Kidney (tissue), 14 donors: ENCODE measurements around the gene CEBPG. TPM values are rescaled to one million over a fixed set of nuclear protein-coding genes. Genes with fewer than 3 reads are reported as not detected.

ENCODE experiments used
- DNase-seq, 5 donors: peaks; one replicate each; pipeline ENCODE4 v3.0.0-alpha.2; 2013 to 2020
- FAIRE-seq: peaks from 2 replicates; lab custom pipeline; 2012; peaks lifted over from hg19 to GRCh38; lab: Jason Lieb, UNC
- H3K27ac ChIP-seq, 2 donors: one replicate each; pipeline ENCODE4 v1.7.0; 2013; ENCODE audit warnings: low read depth in 2 of 2, low read length in 2 of 2, inconsistent platforms in 1 of 2
- H3K27me3 ChIP-seq: one replicate; pipeline ENCODE4 v1.7.1; 2013; ENCODE audit warnings: low read length, inconsistent platforms; ENCODE audit not compliant: control insufficient read depth, insufficient read depth
- H3K36me3 ChIP-seq, 3 donors: one replicate each; pipeline versions ENCODE4 v1.7.0 to v1.7.1; 2013; ENCODE audit warnings: low read length in 3 of 3, control low read depth in 1 of 3, inconsistent platforms in 1 of 3; ENCODE audit not compliant: insufficient read depth in 3 of 3, control insufficient read depth in 2 of 3
- H3K4me1 ChIP-seq, 3 donors: one replicate each; pipeline versions ENCODE4 v1.7.0 to v1.7.1; 2013; ENCODE audit warnings: low read length in 3 of 3, inconsistent platforms in 1 of 3, low read depth in 1 of 3; ENCODE audit not compliant: control insufficient read depth in 2 of 3, insufficient read depth in 2 of 3
- H3K4me3 ChIP-seq, 3 donors: one replicate each; pipeline versions ENCODE4 v1.7.0 to v1.8.1; 2013; ENCODE audit warnings: low read length in 3 of 3, control low read depth in 1 of 3, inconsistent platforms in 1 of 3
- H3K9ac ChIP-seq, 3 donors: one replicate each; pipeline versions ENCODE4 v1.7.0 to v1.7.1; 2013; ENCODE audit warnings: low read length in 3 of 3, control low read depth in 1 of 3, inconsistent platforms in 1 of 3
- H3K9me3 ChIP-seq, 3 donors: one replicate each; pipeline versions ENCODE4 v1.7.0 to v1.7.1; 2013; ENCODE audit warnings: low read length in 3 of 3, control low read depth in 1 of 3, inconsistent platforms in 1 of 3; ENCODE audit not compliant: control insufficient read depth in 2 of 3, insufficient read depth in 1 of 3
- CTCF ChIP-seq: IDR thresholded peaks from 3 replicates; pipeline ENCODE4 v1.5.1; 2012; ENCODE audit warnings: mild to moderate bottlenecking, moderate library complexity, borderline replicate concordance; ENCODE audit not compliant: insufficient read depth; ENCODE audit errors: extremely low read depth
- intact Hi-C: fragments of 100-400 bp; cut with DNase I; formaldehyde crosslinking; loops from one replicate; pipeline ENCODE4 v1.11.1; 2022
- polyA plus RNA-seq: library from polyadenylated mRNA; stranded (reverse); fragments of 350-450 nt; fragmentation: Illumina TruSeq; extraction: RNeasy Lipid Tissue Mini Kit (QIAGEN cat#74804); gene quantifications from one replicate; pipeline ENCODE4 v1.2.3, GENCODE V29; 2014; ENCODE audit warnings: low read depth, low replicate concordance; ENCODE audit not compliant: insufficient read depth
- total RNA-seq: library from RNA; stranded (reverse); fragmentation: NEBNext Ultra II Directional; extraction: Animal tissue kit (Norgen Biotek cat#: 25700); gene quantifications from one replicate; pipeline ENCODE4 v1.2.1, GENCODE V29; 2021
- donor health status: control.
- donor health status: control.
- donor health status: control.
- donor health status: control.
- donor health status: control.
- donor health status: DM: yes; HTN: yes; CAD: no.
- donor health status: Normal renal cell carcinoma (clear cell type).

Gene CEBPG
- total and polyA plus RNA-seq, 2 donors from 2014 or later: 13.0 to 22.4 TPM

- intact Hi-C loops: no loop called here
- H3K9me3 ChIP-seq: no peaks in the 10 kb centered on the region
- H3K27me3 ChIP-seq: no peaks in the 10 kb centered on the region
- DNase-seq (peak in 2 of 5 donors; percentile 43 to 77), FAIRE-seq (no peak)
- H3K9ac ChIP-seq: no peak overlapping the region
- H3K4me1 ChIP-seq: peaks cover 0 to 43% (median 18%) of the 10 kb centered on the region in 3 donors
- no peak for TF ChIP-seq CTCF
- H3K4me3 ChIP-seq: no peak overlapping the region
- H3K36me3 ChIP-seq: no peaks in the 10 kb centered on the region
- H3K27ac ChIP-seq: peak overlapping the region; percentile 37 to 74
These were observed 16.1 kb downstream of the CEBPG start for GRCh38 chr19:33389421-33390100.

- no peak for TF ChIP-seq CTCF
- Histone ChIP-seq H3K27me3 (no peaks in the 10 kb centered on the region), H3K4me1 (peaks cover 0 to 48% (median 19%) of the 10 kb centered on the region in 3 donors), H3K9ac (no peak overlapping the region), H3K27ac (peak overlapping the region; percentile 37 to 74), H3K36me3 (no peaks in the 10 kb centered on the region), H3K9me3 (no peaks in the 10 kb centered on the region), H3K4me3 (no peak overlapping the region)
- intact Hi-C loops: no loop called here
- no peak for FAIRE-seq
- DNase-seq: peak in 2 of 5 donors; percentile 35 to 72
These were observed 16.8 kb downstream of the CEBPG start for GRCh38 chr19:33390101-33390907.

- intact Hi-C loops: no loop called here
- Histone ChIP-seq H3K36me3 (no peaks in the 10 kb centered on the region), H3K4me1 (peaks cover 0 to 54% (median 24%) of the 10 kb centered on the region in 3 donors), H3K27me3 (no peaks in the 10 kb centered on the region), H3K4me3 (no peak overlapping the region), H3K27ac (peak overlapping the region in 1 of 2 donors; percentile 9), H3K9ac (no peak overlapping the region), H3K9me3 (no peaks in the 10 kb centered on the region)
- TF ChIP-seq CTCF: no peak
- FAIRE-seq: no peak
- DNase-seq: peak in 2 of 5 donors; percentile 45 to 69
These were observed 17.6 kb downstream of the CEBPG start for GRCh38 chr19:33390908-33391630.
